ENCODE measurements around the gene WDR18.

WDR18 gene

GRCh38 chr19:992670-993055 is 8.5 kb downstream of the WDR18 start:
- Histone ChIP-seq H3K9ac (ENCODE audit: low read depth, low read length, poor library complexity, severe bottlenecking) (no peak overlapping the region), H2AFZ (ENCODE audit: low read length) (no peak overlapping the region), H3K4me3 (ENCODE audit: low read length, poor library complexity, severe bottlenecking) (no peak overlapping the region), H3K4me1 (ENCODE audit: insufficient read depth, low read length, poor library complexity, severe bottlenecking) (no peaks in the 10 kb centered on the region), H3K79me2 (ENCODE audit: insufficient read depth, low read length) (no peaks in the 10 kb centered on the region), H3K9me2 (replicated peaks; ENCODE audit: low read depth, low read length) (no peaks in the 10 kb centered on the region), H3K4me2 (ENCODE audit: low read depth, low read length, poor library complexity, severe bottlenecking) (no peak overlapping the region), H3K9me3 (ENCODE audit: insufficient read depth, low read depth, low read length) (no peaks in the 10 kb centered on the region), H4K20me1 (ENCODE audit: insufficient read depth, low read length, poor library complexity, severe bottlenecking) (no peaks in the 10 kb centered on the region), H3F3A (ENCODE audit: low read depth) (no peaks in the 10 kb centered on the region; the same call in 1 of the 2 replicates), H3K27me3 (ENCODE audit: insufficient read depth, low read length, poor library complexity, severe bottlenecking) (no peaks in the 10 kb centered on the region), H3K36me3 (ENCODE audit: insufficient read depth, low read length) (no peaks in the 10 kb centered on the region; the same call in 1 of the 2 replicates)
- TF ChIP-seq CTCF (conservative IDR thresholded peaks at IDR 0.05; ENCODE audit: low read length) (no peak), EZH2phosphoT487 (IDR thresholded peaks at IDR 0.05; ENCODE audit: borderline replicate concordance) (no peak)

GRCh38 chr19:993361-993830 is 9.3 kb downstream of the WDR18 start:
- H3K79me2 ChIP-seq (ENCODE audit: insufficient read depth, low read length) = no peaks in the 10 kb centered on the region
- H3K4me1 ChIP-seq (ENCODE audit: insufficient read depth, low read length, poor library complexity, severe bottlenecking) = no peaks in the 10 kb centered on the region
- no peak overlapping the region for H3K4me3 ChIP-seq (ENCODE audit: low read length, poor library complexity, severe bottlenecking)
- H3K4me2 ChIP-seq (ENCODE audit: low read depth, low read length, poor library complexity, severe bottlenecking) = no peak overlapping the region
- TF ChIP-seq EZH2phosphoT487 (IDR thresholded peaks at IDR 0.05; ENCODE audit: borderline replicate concordance) (no peak), CTCF (conservative IDR thresholded peaks at IDR 0.05; ENCODE audit: low read length) (no peak)
- H3K27me3 ChIP-seq (ENCODE audit: insufficient read depth, low read length, poor library complexity, severe bottlenecking) = no peaks in the 10 kb centered on the region
- H2AFZ ChIP-seq (ENCODE audit: low read length) = no peak overlapping the region
- H3F3A ChIP-seq (ENCODE audit: low read depth) = no peaks in the 10 kb centered on the region; the same call in 1 of the 2 replicates
- H3K9me3 ChIP-seq (ENCODE audit: insufficient read depth, low read depth, low read length) = no peaks in the 10 kb centered on the region
- no peaks in the 10 kb centered on the region for H4K20me1 ChIP-seq (ENCODE audit: insufficient read depth, low read length, poor library complexity, severe bottlenecking)
- no peaks in the 10 kb centered on the region for H3K9me2 ChIP-seq (replicated peaks; ENCODE audit: low read depth, low read length)
- no peak overlapping the region for H3K9ac ChIP-seq (ENCODE audit: low read depth, low read length, poor library complexity, severe bottlenecking)
- no peaks in the 10 kb centered on the region; the same call in 1 of the 2 replicates for H3K36me3 ChIP-seq (ENCODE audit: insufficient read depth, low read length)

GRCh38 chr19:993831-994393 is 9.8 kb downstream of the WDR18 start:
- TF ChIP-seq CTCF (conservative IDR thresholded peaks at IDR 0.05; ENCODE audit: low read length) (no peak), EZH2phosphoT487 (IDR thresholded peaks at IDR 0.05; ENCODE audit: borderline replicate concordance) (no peak)
- no peaks in the 10 kb centered on the region for H3K4me1 ChIP-seq (ENCODE audit: insufficient read depth, low read length, poor library complexity, severe bottlenecking)
- H3K79me2 ChIP-seq (ENCODE audit: insufficient read depth, low read length) = no peaks in the 10 kb centered on the region
- no peak overlapping the region for H3K4me2 ChIP-seq (ENCODE audit: low read depth, low read length, poor library complexity, severe bottlenecking)
- no peaks in the 10 kb centered on the region for H3K9me3 ChIP-seq (ENCODE audit: insufficient read depth, low read depth, low read length)
- H3K9me2 ChIP-seq (replicated peaks; ENCODE audit: low read depth, low read length) = no peaks in the 10 kb centered on the region
- no peak overlapping the region for H3K9ac ChIP-seq (ENCODE audit: low read depth, low read length, poor library complexity, severe bottlenecking)
- H3F3A ChIP-seq (ENCODE audit: low read depth) = no peaks in the 10 kb centered on the region; the same call in 1 of the 2 replicates
- H3K27me3 ChIP-seq (ENCODE audit: insufficient read depth, low read length, poor library complexity, severe bottlenecking) = no peaks in the 10 kb centered on the region
- H4K20me1 ChIP-seq (ENCODE audit: insufficient read depth, low read length, poor library complexity, severe bottlenecking) = no peaks in the 10 kb centered on the region
- no peaks in the 10 kb centered on the region; the same call in 1 of the 2 replicates for H3K36me3 ChIP-seq (ENCODE audit: insufficient read depth, low read length)
- no peak overlapping the region for H3K4me3 ChIP-seq (ENCODE audit: low read length, poor library complexity, severe bottlenecking)
- H2AFZ ChIP-seq (ENCODE audit: low read length) = no peak overlapping the region

Measured in Loucy (cell line).